Endometrial microvascular endothelial cells (primary cell): ENCODE results near the gene FERMT1. TPM values are rescaled to one million over a fixed set of nuclear protein-coding genes. Genes with fewer than 3 reads are reported as not detected.
"Not testable (repeated sequence)": the region's sequence is repeated elsewhere in the genome, so short reads cannot be mapped to it uniquely, and the experiment has no call there.

Experiments
- in situ Hi-C: cut with HindIII; loops from 2 replicates; pipeline ENCODE4 v1.10.0; 2017; ENCODE audit warnings: low sequenced_read_pairs, low pct_unique_long_range_greater_than_20kb; ENCODE audit errors: inconsistent ontology term
- total RNA-seq: library from RNA; depleted of rRNA; stranded (reverse); fragments of >200 nt; gene quantifications from one replicate; pipeline ENCODE4 v1.2.3, GENCODE V29; 2015; ENCODE audit errors: inconsistent ontology term

Gene FERMT1
- total RNA-seq, 1 donor from 2014 or later = 4.4 TPM

- in situ Hi-C loops = no loop called here
Measured at GRCh38 chr20:6053064-6053775, 69.6 kb downstream of the FERMT1 start.

- in situ Hi-C loops = no loop called here
Measured at GRCh38 chr20:6051505-6051904, 71.3 kb downstream of the FERMT1 start.

- in situ Hi-C loops = no loop called here
Measured at GRCh38 chr20:6048391-6048790, 74.4 kb downstream of the FERMT1 start.

- in situ Hi-C loops = no loop called here
Measured at GRCh38 chr20:6046432-6046831, 76.4 kb downstream of the FERMT1 start.

- in situ Hi-C loops = no loop called here
Measured at GRCh38 chr20:6045566-6045965, 77.3 kb downstream of the FERMT1 start.

- in situ Hi-C loops = no loop called here
Measured at GRCh38 chr20:6044115-6044514, 78.7 kb downstream of the FERMT1 start.

GRCh38 chr20:6041808-6042265 lies 81.0 kb downstream of the FERMT1 start:
- in situ Hi-C loops = no loop called here

GRCh38 chr20:6040958-6041807 lies 81.6 kb downstream of the FERMT1 start:
- in situ Hi-C loops = no loop called here

GRCh38 chr20:6040540-6040939 lies 82.3 kb downstream of the FERMT1 start:
- in situ Hi-C loops = no loop called here

- in situ Hi-C loops = no loop called here
Measured at GRCh38 chr20:6039766-6040165, 83.1 kb downstream of the FERMT1 start.

- in situ Hi-C loops = no loop called here
Measured at GRCh38 chr20:6038256-6038655, 84.6 kb downstream of the FERMT1 start.

GRCh38 chr20:6037082-6037481 lies 85.7 kb downstream of the FERMT1 start:
- in situ Hi-C loops = no loop called here

GRCh38 chr20:6036213-6036612 lies 86.6 kb downstream of the FERMT1 start:
- in situ Hi-C loops = no loop called here

GRCh38 chr20:6034134-6034969 lies 88.5 kb downstream of the FERMT1 start:
- in situ Hi-C loops = no loop called here

- in situ Hi-C loops = not testable (repeated sequence)
Measured at GRCh38 chr20:6032907-6033306, 89.9 kb downstream of the FERMT1 start.

GRCh38 chr20:6030453-6031080 lies 92.3 kb downstream of the FERMT1 start:
- in situ Hi-C loops = no loop called here

- in situ Hi-C loops = no loop called here
Measured at GRCh38 chr20:6029538-6029937, 93.3 kb downstream of the FERMT1 start.

- in situ Hi-C loops = no loop called here
Measured at GRCh38 chr20:6028818-6029217, 94.0 kb downstream of the FERMT1 start.

- in situ Hi-C loops = no loop called here
Measured at GRCh38 chr20:6026051-6026450, 96.8 kb downstream of the FERMT1 start.
